HG02981 (cell line): ENCODE measurements around the gene DDAH1.

Experiments
- ATAC-seq: cut with Tn5 transposase; IDR thresholded peaks from one replicate; pipeline ENCODE4 v1.9.1; 2021; ENCODE audit warnings: mild to moderate bottlenecking, moderate library complexity; ENCODE audit not compliant: unreplicated experiment

Gene DDAH1

DNA sequence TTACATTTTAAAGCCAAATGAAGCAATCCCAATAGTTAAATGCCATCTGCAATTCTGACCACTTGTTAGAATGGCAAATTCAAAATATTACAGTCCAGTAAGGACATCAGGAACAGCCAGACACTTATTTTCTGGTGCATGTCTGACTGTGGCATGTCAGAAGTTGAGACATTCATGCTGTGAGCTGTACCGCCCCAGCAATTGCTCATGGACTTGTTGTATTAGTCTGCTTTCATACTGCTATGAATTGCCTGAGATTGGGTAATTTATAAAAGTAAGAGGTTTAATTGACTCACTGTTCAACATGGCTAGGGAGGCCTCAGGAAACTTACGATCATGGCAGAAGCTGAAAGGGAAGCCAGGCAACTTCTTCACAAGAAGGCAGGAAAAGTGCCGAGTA, 19.1 kb downstream of the DDAH1 start:
- ATAC-seq, result no peak

DNA sequence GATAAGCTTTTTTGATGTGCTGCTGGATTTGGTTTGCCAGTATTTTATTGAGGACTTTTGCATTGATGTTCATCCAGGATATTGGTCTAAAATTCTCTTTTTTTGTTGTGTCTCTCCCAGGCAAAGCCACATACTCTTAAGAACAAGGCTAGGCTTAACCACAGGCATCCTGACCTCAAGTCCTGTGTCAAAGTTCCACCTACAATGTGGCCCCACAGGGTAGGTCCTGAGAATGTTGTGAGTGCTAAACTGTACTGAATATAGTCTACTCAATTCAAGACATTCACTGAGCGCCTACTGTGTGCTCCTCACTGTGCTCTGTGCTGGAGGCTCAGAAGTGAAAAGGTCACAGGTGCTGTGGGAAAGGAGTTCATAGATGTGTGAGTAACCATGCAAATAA, 20.6 kb downstream of the DDAH1 start:
- no peak for ATAC-seq

DNA sequence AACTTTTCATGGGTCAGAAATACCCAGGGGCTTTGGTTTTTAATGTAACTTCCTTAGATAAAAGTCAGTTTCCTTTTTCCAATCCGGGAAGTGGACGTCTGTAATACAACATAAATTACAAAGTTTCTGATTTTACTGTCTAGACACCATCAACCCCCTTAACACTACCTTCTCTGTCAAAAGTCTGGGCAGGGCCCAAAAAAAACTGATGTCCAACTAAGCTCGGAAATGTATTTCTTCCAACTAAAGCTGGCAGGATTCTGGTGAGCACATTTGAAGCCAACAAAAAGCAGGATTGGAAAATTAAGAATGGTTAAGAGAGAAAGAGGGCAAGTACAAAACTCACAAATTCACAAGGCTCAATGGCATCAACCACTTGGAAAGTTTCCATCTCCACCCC, 24.3 kb downstream of the DDAH1 start:
- no peak for ATAC-seq

DNA sequence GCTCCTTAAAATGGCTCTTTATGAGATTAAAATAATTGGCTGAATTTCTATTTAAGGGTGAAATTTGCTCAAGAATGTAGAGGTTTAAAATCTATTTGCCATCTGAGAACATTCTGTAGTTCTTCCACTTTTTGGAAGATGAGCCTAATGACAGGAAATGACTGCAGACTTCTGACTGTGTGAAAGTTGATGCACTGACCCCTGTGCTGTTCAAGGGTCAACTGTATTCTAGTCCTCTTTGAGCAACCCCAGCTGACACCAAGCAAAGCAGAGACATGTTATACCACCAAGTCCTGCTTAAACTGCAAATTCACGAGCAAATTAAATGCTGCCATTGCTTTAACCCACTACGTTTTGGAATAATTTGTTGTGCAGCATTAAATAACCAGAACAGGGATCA, 26.6 kb downstream of the DDAH1 start:
- no peak for ATAC-seq

DNA sequence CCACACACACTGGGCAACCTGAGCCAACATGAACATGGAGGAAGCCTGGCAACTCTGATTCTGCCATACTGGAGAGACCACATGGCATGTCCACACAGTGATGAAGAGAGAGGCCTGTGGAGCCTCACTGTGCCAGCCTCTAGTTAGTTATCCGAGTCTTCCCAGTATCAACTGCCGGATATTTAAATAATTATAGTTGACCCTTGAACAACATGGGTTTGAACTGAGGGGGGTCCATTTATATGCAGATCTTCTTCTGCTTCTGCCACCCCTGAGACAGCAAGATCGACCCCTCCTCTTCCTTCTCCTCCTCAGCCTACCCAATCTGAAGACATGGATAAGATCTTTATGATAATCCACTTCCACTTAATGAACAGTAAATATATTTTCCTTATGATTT, 27.8 kb downstream of the DDAH1 start:
- no peak for ATAC-seq

DNA sequence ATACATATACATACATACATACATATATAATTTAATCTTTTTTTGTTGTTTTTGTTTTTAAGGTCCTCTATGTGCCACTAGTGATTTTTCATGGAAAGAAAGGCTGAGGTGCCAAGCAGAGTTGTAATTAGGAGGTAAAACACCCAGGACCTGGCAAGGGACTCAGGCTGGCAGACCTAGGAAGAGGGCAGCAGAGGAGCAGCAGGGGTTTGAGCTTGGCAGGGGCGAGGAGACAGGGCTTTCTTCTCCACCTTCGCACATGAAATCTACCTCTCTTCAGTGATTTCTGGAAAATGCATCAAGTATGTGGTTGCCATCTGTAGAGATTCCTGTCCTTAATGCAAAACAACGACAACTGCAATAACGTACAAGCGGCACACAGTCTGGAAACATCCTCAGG, 31.9 kb downstream of the DDAH1 start:
- ATAC-seq, result no peak

DNA sequence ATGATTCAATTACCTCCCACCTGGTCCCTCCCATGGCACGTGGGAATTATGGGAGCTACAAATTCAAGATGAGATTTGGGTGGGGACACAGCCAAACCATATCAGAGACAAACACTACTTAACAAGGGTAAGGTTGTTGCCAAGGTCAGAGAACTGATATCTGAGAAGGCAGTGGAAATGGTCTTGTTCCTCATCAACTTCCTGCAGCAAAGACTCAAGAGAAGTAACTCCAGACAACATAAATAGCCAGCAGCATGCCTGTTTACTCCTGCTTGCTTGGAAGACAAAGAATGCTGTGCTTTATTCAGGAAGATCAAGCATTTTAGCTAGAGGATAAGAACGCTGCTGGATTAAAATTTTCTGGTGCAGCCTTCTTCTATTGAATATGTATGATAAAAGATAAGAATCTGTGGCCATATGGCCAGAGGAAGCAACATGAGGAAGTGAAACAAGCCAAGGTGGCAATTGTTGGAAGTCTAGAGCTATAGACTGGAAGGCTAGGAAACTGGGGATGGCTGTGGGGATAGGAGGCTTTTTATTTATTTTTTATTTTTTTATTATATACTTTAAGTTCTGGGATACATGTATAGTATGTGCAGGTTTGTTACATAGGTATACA, 36.4 kb downstream of the DDAH1 start:
- ATAC-seq, result no peak

DNA sequence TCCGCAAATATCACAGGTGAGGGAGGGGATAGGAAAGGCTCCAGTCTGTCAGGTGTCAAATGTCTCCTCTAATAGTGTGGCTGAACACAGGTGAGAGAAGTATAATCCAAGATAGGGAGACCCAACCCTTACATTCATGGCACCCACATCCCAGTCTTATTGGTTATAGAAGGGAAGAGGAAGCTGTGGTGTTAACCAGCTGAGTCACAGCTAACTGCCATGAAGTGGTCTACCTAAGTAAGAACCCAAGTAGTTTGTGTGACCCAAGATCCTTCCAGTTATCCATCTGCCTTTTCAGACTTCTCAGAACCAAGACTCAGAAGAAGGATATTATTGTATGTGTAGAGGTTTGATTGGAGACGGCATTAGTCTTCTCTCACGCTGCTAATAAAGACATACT, 37.1 kb downstream of the DDAH1 start:
- ATAC-seq, result no peak

DNA sequence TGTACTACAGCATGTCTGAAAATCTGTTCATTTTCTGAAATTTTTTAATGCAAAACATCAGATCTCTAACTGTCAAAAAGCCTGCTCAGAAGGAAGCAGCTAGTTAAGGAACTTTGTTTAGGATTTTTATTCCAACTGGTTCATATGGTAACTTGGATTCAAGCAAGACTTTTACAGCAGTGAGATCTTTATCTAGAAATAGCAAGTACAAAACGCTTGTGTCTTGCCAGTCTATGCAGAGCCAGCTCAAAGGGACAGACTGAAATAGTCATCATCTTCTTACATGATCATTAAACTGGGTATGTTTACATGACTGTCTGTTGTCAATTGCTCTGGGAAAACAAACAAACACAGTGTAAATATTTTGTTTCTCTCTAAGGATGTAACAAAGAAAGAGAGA, 37.6 kb downstream of the DDAH1 start:
- no peak for ATAC-seq

DNA sequence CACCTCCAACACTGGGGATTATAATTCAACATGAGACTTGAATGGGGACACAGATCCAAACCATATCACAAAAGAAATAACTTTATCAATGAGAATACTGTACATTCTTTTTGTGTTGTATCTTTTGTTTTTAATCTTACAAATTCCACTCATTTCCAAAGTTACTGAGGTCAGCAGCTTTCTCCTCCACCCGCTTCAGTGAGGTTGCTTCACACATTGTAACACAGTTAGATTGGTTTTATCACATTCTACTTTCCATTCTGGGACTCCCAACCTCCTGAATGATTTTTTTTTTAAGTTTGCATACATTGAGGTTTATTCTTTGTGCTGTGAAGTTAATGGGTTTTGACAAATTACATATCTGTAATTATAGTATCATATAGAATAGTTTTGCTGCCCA, 43.8 kb downstream of the DDAH1 start:
- ATAC-seq, result no peak

DNA sequence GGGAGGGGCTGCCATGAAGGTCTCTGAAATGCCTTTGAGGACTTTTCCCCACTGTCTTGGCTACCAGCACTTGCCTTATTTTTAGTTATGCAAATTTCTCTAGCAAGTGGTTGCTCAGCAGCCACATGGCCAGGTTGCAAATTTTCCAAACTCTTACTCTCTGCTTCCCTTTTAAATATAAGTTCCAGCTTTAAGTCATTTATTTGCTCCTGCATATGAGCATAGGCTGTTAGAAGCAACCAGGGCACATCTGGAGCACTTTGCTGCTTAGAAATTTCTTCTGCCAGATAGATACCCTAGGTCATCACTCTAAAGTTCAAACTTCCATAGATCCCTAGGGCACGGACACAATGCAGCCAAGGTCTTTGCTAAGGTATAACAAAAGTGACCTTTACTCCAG, 44.8 kb downstream of the DDAH1 start:
- no peak for ATAC-seq

DNA sequence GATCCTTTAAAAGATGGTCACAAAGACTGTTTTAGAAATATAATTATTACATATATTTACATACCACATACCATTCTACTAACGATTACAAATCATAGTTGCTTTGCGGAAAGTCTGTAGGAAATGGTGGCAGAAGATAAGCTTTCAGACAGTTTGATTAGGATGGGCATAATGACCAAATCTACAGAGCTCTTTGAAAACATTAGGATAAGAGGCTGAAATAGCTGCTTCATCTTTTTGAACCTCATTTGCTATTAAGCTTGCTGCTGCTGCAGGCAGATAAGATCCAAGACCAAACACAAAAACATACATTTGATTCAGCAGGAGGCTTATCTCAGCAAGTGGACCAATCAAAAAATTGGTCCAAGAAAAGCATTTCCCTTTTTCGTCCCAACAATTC, 47.1 kb downstream of the DDAH1 start:
- no peak for ATAC-seq

DNA sequence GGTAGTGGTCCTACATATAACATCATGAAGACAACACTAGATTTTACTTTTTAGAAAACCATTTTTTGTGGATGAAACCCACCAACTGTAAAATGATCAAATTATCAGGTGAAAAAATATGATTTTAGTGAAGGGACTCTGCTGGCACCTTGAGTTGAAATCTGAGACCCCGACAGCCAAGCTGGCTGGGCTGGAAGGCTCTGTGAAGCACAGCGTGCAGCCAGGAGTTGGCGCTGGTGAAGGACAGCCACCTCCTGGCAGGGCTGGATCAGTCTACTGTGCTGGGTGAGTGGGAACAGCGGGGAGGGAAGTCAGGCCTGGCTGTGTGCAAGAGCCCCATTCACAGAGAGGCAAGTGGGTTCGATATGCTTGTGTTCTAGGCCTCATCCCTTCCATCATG, 47.9 kb downstream of the DDAH1 start:
- no peak for ATAC-seq

DNA sequence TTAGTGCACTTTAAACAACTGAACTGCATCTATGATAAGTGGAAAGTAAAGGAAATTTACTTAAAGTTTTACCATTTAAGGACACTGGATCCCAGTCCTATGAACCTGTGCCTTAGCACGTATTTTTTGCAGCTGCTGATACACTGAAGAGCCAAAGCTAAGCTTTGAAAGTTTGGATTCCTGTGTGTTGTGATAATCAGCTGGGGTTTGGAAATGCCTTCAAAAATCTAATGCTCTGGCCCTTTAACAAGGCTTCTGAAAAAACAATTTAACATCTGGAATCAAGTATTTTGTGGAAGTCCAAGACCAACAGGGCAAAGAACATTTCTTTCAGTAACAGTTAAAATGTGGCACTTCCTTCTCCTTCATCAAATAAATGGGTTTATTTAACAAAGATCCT, 51.8 kb downstream of the DDAH1 start:
- no peak for ATAC-seq

DNA sequence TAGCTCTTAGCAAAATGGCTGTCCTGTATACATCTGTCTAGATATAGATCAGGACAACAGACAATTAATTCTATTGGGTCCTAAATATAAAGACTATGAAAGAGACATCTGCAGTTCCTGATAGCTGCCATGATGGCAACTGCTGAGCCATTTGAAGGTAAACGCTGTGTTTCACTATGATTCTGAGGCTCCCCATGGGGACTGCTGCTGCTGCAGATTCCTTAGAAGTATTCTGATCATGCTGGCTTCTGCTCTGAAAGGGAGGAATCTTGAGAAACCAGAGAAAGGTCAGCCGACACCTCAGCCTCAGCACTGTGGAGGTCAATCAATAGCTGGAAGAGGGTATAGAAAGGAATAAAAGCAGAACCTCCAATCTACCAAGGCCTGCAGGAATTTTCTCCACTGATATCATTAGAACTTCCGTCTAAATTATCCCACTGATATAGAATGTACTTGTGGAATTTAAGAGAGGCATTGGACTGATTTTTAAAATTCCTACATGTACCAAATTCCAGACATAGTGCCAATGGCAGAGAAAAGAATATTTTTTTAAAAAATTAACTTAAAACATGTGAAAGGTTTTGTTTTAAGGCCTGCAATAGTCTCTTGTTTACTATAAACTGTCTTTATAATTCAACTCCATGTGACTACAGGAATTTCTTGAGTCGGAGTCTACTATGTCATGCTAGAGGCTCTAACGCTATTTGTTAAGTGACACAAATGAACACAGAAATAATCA, 53.2 kb downstream of the DDAH1 start:
- no peak for ATAC-seq

DNA sequence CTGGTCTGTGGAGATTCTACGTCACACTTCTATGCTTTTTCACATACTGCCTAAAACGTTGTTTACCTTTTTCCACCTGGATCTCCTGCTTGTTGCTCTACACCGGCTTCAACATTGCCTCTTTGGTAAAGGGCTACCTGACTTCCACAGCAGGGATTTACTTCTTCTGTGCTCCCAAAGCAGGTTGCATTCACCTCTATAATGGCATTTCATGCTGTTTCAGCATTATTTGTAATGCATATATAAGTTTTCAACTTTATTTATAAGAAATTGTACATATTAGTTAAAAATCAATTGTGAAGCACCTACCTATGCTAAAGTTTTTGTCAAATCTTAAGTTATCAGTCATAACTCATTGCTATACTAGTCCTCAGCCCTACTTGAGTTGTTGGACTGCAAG, 55.4 kb downstream of the DDAH1 start:
- ATAC-seq, result no peak

DNA sequence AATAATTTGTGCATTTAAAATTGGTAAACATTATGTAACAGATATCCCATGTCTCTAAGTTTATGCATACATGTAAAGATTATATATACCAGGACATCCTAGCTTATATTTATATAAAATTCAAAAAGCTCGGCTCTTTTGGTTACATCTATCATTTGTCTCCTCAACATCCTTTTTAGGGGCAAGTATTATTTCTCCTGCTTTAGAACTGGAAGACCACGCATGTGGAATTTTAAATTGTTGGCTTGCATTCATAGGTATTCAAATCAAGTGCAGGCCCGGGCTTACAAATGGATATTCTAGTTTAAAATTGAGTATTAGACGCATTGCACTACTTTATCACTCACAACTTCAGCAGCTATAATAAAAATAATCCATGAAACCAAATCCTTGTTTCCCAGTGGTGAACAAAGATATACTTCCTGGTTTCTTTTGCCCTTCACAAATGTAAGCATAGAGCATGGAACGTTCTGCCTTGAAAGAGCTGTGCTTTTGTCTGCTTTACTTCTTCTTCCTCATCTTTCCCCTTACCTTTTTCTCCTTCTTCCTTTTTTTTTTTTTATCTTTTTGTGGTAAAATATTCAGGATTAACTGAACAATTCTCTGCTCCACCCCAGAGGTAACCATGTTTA, 57.1 kb downstream of the DDAH1 start:
- no peak for ATAC-seq

DNA sequence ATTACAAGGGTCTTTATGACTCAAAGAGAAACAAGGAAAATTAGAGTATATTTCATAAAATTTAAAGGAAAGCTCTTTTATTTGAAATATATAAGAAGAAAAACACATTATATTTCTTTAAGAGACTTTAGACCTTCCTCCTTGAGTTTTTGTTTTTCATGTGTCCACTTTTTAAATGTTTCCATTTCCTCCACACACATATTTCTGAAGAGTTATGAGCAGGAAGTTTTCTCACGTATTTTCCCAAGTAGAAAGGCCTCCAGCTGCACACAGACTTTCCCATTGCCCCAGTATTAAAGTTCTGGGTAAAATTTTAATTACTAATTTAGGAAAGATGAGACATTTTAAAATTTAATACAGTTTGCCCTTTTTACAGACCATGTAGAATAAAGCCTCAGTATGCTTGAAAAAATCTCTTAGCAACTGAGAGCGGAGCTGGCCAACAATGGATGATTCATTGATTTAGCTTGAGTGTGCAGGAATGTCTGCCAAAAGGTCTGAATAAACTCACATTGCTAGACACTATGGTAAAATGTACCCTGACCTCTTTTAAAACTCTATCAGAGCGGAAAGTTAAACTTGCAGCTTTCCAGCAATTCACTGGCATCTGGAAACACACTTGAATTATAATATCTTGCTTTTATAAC, 57.9 kb downstream of the DDAH1 start:
- ATAC-seq, result no peak

DNA sequence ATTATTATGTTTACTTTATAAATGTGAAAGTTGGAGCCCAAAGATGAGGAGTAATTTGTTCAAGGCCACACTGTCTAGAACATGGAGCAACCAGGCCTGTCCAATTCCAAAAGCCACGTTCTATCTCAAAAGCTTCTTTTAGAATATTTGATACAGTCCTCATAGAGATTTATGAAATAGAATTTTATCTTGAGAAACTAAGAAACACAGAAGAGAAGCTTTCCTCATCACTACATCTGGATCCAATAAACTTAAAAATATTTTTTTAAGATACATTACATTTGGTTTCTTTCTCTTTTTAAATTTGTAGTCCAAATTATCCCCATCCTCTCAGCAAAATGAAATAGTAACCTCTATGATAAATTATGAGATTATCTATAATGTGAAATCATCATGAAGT, 58.9 kb downstream of the DDAH1 start:
- no peak for ATAC-seq

DNA sequence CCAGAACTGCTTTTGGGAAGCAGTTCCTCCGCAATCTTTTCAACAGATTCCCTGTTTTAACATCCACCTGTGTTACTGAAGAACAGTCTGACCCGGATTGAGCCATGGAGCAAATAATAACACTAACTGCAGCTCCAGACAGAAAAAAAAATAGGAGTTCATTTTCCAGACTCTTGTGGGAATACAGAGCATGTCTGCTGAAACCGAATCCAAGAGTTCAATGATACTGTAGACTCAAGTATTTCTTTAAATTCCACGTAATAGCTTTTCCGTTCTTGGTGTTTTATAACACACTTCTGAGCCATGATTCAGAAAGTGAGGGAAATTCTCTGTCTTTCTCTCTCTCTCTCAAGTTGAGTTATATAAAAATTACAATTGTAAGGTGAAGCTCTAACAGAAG, 60.6 kb downstream of the DDAH1 start:
- no peak for ATAC-seq

DNA sequence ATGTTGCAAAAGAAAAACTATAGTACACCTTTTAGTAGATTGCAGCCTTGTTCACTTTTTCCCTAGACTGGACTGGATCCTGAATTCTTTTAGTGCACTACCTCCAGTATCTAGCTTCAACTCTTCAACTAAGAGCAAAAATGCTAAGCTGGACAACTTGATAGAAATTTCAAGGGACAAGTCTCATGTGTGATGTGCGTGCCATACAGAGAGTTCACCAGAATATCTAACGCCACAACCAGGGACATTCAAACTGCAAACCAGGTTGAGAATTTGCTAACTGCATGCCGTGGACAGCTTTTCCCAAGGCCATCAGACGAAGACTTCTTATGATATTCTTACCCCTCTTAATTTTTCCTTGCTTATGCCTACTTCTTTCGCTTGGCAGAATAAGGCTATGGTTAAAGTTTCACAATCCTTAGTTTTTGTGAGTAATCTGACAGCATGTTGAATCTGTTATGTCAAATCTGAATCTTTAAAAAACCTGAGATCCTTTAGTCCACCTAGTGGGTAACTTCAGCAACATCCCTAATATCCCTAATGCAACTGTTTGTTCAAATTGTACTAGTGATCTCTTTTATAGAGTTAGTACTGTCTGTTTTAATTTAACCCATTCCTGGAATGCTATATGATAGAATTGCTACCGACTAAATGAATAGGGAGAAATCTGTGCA, 66.4 kb downstream of the DDAH1 start:
- no peak for ATAC-seq
